Suprapubic skin (tissue), 4 donors: Measurements from ENCODE around the gene RNF11. TPM values are rescaled to one million over a fixed set of nuclear protein-coding genes. Genes with fewer than 3 reads are reported as not detected.

Source experiments
- DNase-seq, 2 donors: peaks; one replicate each; pipeline ENCODE4 v3.0.0-alpha.2; 2019; ENCODE audit warnings: low spot score in 2 of 2
- H3K27ac ChIP-seq: fragments of 200-600 bp; sonication (generic); one replicate; pipeline ENCODE4 v1.5.1; 2019
- H3K27me3 ChIP-seq: fragments of 200-600 bp; sonication (generic); one replicate; pipeline ENCODE4 v1.5.1; 2019
- H3K36me3 ChIP-seq: fragments of 200-600 bp; sonication (generic); one replicate; pipeline ENCODE4 v1.5.1; 2019
- H3K4me1 ChIP-seq: fragments of 200-600 bp; sonication (generic); one replicate; pipeline ENCODE4 v1.5.1; 2019
- H3K4me3 ChIP-seq: fragments of 200-600 bp; sonication (generic); one replicate; pipeline ENCODE4 v1.5.1; 2019; ENCODE audit warnings: mild to moderate bottlenecking
- H3K9me3 ChIP-seq: fragments of 200-600 bp; sonication (generic); one replicate; pipeline ENCODE4 v1.5.1; 2019
- EP300 ChIP-seq: sonication (generic); formaldehyde crosslinking; IDR thresholded peaks from one replicate; pipeline ENCODE4 v1.6.1; 2017; ENCODE audit warnings: antibody characterized with exemption
- POLR2A ChIP-seq, 2 donors: fragments of 450-650 bp; IDR thresholded peaks; one replicate each; pipeline ENCODE4 v1.6.1; 2017; ENCODE audit warnings: antibody characterized with exemption in 2 of 2, mild to moderate bottlenecking in 2 of 2, moderate library complexity in 2 of 2
- POLR2AphosphoS5 ChIP-seq, 3 donors: sonication (generic); formaldehyde crosslinking; IDR thresholded peaks; one replicate each; pipeline ENCODE4 v1.6.1; 2017; ENCODE audit warnings: antibody characterized with exemption in 3 of 3
- WGBS: methylation state at CpG from one replicate; pipeline ENCODE4 v1.1.5; 2018; 5-methylcytosine and 5-hydroxymethylcytosine counted together
- total RNA-seq, 4 donors: library from RNA; depleted of rRNA; stranded (reverse); fragments of >200 nt; gene quantifications; one replicate each; pipeline ENCODE4 v1.1.0, GENCODE V29; 2016
- TF ChIP-seq, protein P1 (sequence below), 2 donors: fragments of 200-600 bp in 1 of 2; fragments of 450-650 bp in 1 of 2; sonication (generic) in 1 of 2; IDR thresholded peaks; one replicate each; pipeline ENCODE4 v1.5.1; 2016 to 2019; ENCODE audit warnings: antibody characterized with exemption in 2 of 2, mild to moderate bottlenecking in 1 of 2, moderate library complexity in 1 of 2

The RNF11 gene
- total RNA-seq, 4 donors from 2014 or later, result 80.8 to 93.1 (median 81.5) TPM

DNA sequence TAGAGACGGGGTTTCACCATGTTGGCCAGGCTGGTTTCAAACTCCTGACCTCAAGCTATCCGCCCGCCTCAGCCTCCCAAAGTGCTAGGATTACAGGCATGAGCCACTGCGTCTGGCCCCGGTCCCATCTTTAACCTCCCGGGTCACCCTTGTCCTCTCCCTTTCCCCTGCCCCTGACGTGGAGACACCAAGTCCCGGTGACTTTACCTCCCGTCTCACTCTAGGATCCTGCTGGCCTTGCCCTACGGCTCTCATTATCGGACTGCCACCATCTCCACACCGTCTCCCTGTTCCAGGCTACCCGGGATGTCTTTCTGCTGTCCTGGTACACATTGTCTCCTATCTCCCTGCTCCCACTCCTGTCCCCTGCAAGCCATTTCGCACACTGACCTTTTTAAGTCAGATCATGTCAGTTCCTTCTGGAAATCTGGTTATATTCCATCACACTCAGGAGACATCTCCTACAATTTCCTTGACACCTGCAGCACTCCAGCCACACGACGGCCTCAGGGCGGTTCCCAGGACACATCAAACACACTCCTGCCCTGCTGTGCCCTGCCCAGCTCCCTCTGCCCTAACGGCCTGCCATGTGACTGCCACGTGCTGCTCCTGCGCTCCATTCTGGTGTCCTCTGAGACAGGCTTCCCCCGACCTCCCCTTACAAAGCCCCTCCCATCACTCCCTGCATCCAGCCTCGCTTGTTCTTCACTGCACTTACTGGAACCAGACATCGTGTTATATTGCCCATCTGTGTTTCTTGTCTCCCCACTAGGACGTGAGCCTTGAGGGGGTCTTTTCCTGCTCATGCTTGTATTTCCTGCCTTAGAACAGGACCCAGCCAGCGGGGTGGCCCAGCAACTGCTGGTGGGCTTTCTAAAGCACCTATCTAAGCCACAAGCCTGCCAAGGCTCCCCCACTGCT lies 61.6 kb downstream of the RNF11 start:
- no peak overlapping the region for H3K27ac ChIP-seq
- no peaks in the 10 kb centered on the region for H3K36me3 ChIP-seq
- peak in 1 of 2 donors; percentile 72 for DNase-seq
- peaks cover 14% of the 10 kb centered on the region for H3K4me1 ChIP-seq
- TF ChIP-seq, protein P1, sequence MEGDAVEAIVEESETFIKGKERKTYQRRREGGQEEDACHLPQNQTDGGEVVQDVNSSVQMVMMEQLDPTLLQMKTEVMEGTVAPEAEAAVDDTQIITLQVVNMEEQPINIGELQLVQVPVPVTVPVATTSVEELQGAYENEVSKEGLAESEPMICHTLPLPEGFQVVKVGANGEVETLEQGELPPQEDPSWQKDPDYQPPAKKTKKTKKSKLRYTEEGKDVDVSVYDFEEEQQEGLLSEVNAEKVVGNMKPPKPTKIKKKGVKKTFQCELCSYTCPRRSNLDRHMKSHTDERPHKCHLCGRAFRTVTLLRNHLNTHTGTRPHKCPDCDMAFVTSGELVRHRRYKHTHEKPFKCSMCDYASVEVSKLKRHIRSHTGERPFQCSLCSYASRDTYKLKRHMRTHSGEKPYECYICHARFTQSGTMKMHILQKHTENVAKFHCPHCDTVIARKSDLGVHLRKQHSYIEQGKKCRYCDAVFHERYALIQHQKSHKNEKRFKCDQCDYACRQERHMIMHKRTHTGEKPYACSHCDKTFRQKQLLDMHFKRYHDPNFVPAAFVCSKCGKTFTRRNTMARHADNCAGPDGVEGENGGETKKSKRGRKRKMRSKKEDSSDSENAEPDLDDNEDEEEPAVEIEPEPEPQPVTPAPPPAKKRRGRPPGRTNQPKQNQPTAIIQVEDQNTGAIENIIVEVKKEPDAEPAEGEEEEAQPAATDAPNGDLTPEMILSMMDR (IDR thresholded peaks at IDR 0.05), result no peak
- no peak for TF ChIP-seq EP300
- no peak for TF ChIP-seq POLR2A (IDR thresholded peaks at IDR 0.05)
- TF ChIP-seq POLR2AphosphoS5 (IDR thresholded peaks at IDR 0.05), result no peak
- 77% methylated on average over 25 of the region's 25 CpGs for WGBS
- peak overlapping the region; percentile 49 for H3K4me3 ChIP-seq
- H3K9me3 ChIP-seq, result no peaks in the 10 kb centered on the region
- H3K27me3 ChIP-seq, result no peaks in the 10 kb centered on the region

DNA sequence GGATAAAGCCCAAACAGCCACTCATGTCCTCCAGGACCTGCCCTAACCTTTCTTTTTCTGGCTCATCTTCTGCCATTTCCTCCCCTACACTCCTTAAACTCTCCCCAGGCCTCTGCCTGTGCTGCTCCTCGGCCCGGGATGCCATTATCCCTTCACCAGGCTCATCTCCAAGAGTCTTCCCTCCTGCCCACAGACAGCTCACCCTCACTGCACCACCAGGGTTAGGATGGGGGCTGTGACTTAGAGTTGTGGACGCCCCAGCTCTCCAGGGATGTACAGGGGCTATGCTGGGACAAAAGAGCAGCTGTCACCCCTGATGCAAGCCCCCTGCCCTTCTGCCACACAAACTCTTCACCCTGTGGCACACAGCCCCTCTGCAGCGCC lies 62.2 kb downstream of the RNF11 start:
- H3K4me3 ChIP-seq, result no peak overlapping the region
- no peaks in the 10 kb centered on the region for H3K9me3 ChIP-seq
- no peaks in the 10 kb centered on the region for H3K27me3 ChIP-seq
- peaks cover 14% of the 10 kb centered on the region for H3K4me1 ChIP-seq
- TF ChIP-seq POLR2A (IDR thresholded peaks at IDR 0.05), result no peak
- no peak for TF ChIP-seq POLR2AphosphoS5 (IDR thresholded peaks at IDR 0.05)
- no peak for TF ChIP-seq EP300
- TF ChIP-seq, protein P1 (IDR thresholded peaks at IDR 0.05), result no peak
- WGBS, result 91% methylated on average over 4 of the region's 4 CpGs
- no peak overlapping the region for H3K27ac ChIP-seq
- H3K36me3 ChIP-seq, result no peaks in the 10 kb centered on the region
- DNase-seq, result no peak

DNA sequence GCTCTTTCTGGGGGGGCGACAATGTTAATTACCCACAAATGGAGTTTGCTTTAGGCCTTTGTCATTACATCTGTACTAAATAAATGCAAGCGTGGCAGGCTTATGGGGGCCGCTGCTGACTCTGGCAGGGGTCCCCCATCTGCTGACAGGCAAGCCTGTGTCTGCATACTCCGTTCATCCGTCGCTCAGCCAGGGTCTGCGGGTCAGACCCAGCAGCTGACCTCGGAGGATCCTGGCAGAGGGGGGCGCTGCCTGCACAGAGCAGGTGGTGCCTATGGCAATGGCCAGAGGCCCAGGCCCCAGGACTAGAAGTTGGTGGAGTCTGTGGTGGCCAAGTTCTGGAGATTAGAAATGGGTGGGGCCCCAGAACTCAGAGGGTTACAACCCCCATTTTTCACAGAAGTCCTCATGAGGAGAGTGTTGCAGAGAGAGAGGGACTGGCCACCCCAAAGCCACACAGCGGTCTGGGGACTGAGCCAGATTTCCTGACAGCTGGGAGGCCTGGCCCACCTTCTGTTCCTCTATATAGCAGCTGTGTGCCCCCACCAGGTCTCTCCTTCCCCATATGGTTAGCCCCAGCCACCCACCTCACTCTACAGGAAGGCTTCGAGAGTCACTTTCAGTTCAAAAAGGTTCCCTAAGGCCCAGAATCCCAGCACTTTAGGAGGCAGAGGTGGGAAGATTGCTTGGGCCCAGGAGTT lies 63.3 kb downstream of the RNF11 start:
- no peaks in the 10 kb centered on the region for H3K27me3 ChIP-seq
- no peaks in the 10 kb centered on the region for H3K36me3 ChIP-seq
- DNase-seq, result no peak
- H3K27ac ChIP-seq, result no peak overlapping the region
- H3K9me3 ChIP-seq, result no peaks in the 10 kb centered on the region
- TF ChIP-seq, protein P1 (IDR thresholded peaks at IDR 0.05), result no peak
- TF ChIP-seq POLR2AphosphoS5 (IDR thresholded peaks at IDR 0.05), result no peak
- TF ChIP-seq POLR2A (IDR thresholded peaks at IDR 0.05), result no peak
- TF ChIP-seq EP300, result no peak
- peaks cover 14% of the 10 kb centered on the region for H3K4me1 ChIP-seq
- 96% methylated on average over 11 of the region's 11 CpGs for WGBS
- no peak overlapping the region for H3K4me3 ChIP-seq

DNA sequence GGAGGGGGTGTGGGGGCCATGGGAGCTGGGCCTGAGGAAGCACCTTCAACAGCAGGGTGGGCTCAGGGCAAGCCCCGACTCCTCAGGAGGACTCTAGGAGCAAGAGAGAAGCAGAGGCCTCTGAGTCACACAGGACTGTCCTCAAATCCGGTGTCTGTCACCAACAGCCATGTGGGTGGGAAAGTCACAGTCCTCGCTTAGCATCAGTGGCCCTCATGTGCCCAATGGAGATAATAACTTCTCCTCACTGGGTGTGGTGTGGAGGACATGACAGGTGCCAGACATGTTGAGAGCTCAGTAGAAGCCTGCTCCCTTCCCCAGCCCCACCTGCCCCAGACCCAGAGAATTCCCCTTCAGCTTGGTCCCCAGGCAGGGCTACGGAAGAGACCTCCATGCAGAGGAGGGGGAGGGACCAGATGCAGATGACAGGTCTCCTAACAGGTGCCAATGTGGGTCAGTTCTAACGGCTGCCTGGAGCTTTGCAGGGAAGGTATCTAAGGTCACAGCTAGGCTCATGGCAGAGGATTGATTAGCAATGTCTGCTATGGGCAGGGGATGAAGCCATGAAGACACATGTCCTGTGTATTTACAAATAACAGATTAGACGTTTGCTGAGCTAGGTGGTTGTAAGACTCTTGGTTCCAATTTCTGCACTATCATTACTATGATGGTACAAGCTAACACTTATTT lies 64.1 kb downstream of the RNF11 start:
- Histone ChIP-seq H3K27ac (no peak overlapping the region), H3K27me3 (no peaks in the 10 kb centered on the region), H3K4me3 (no peak overlapping the region), H3K36me3 (no peaks in the 10 kb centered on the region), H3K4me1 (peaks cover 14% of the 10 kb centered on the region), H3K9me3 (no peaks in the 10 kb centered on the region)
- TF ChIP-seq POLR2AphosphoS5 (IDR thresholded peaks at IDR 0.05) (no peak), POLR2A (IDR thresholded peaks at IDR 0.05) (no peak), EP300 (no peak)
- TF ChIP-seq, protein P1 (IDR thresholded peaks at IDR 0.05), result no peak
- DNase-seq, result no peak
- WGBS, result 79% methylated on average over 6 of the region's 6 CpGs
